Globus pallidus (tissue), 1 donor: ENCODE data around the gene VAT1L.

Source experiments
- DNase-seq: peaks from one replicate; pipeline ENCODE4 v3.0.0-alpha.2; 2015; ENCODE audit warnings: low spot score

The VAT1L gene

GRCh38 chr16:77869997-77870813 is 81.8 kb downstream of the VAT1L start:
- peak; percentile 2 for DNase-seq

- DNase-seq, result no peak
These were observed 83.6 kb downstream of the VAT1L start for GRCh38 chr16:77871932-77872331.

- DNase-seq, result no peak
These were observed 84.7 kb downstream of the VAT1L start for GRCh38 chr16:77873066-77873465.

GRCh38 chr16:77874347-77874746 is 86.0 kb downstream of the VAT1L start:
- no peak for DNase-seq

GRCh38 chr16:77876776-77877175 is 88.4 kb downstream of the VAT1L start:
- DNase-seq, result no peak

GRCh38 chr16:77877712-77878347 is 89.5 kb downstream of the VAT1L start:
- no peak for DNase-seq

GRCh38 chr16:77881355-77882030 is 93.1 kb downstream of the VAT1L start:
- no peak for DNase-seq

- no peak for DNase-seq
These were observed 94.0 kb downstream of the VAT1L start for GRCh38 chr16:77882358-77882757.

GRCh38 chr16:77885571-77886295 is 97.4 kb downstream of the VAT1L start:
- DNase-seq, result no peak

- DNase-seq, result no peak
These were observed 100.5 kb downstream of the VAT1L start for GRCh38 chr16:77888871-77889270.

- DNase-seq, result no peak
These were observed 101.7 kb downstream of the VAT1L start for GRCh38 chr16:77890075-77890474.

- DNase-seq, result no peak
These were observed 105.8 kb downstream of the VAT1L start for GRCh38 chr16:77894162-77894561.

GRCh38 chr16:77895962-77896361 is 107.6 kb downstream of the VAT1L start:
- DNase-seq, result no peak

- no peak for DNase-seq
These were observed 108.2 kb downstream of the VAT1L start for GRCh38 chr16:77896415-77897128.

- DNase-seq, result no peak
These were observed 108.7 kb downstream of the VAT1L start for GRCh38 chr16:77897129-77897437.

GRCh38 chr16:77897831-77898605 is 109.7 kb downstream of the VAT1L start:
- no peak for DNase-seq

- DNase-seq, result no peak
These were observed 110.4 kb downstream of the VAT1L start for GRCh38 chr16:77898671-77899211.

GRCh38 chr16:77899416-77899815 is 111.1 kb downstream of the VAT1L start:
- no peak for DNase-seq

- DNase-seq, result no peak
These were observed 117.1 kb downstream of the VAT1L start for GRCh38 chr16:77905374-77905920.

GRCh38 chr16:77910021-77910420 is 121.7 kb downstream of the VAT1L start:
- DNase-seq, result no peak
